ENCODE data around the gene UST. TPM values are rescaled to one million over a fixed set of nuclear protein-coding genes. Genes with fewer than 3 reads are reported as not detected.
"Not testable (repeated sequence)": the region's sequence is repeated elsewhere in the genome, so short reads cannot be mapped to it uniquely, and the experiment has no call there.

The UST gene
- total RNA-seq, 1 donor from 2014 or later, result 5.2 TPM

- no peak for DNase-seq (ENCODE audit: low read depth)
- no peak for TF ChIP-seq CTCF (IDR thresholded peaks at IDR 0.05; ENCODE audit: insufficient read depth, low read length, poor library complexity, severe bottlenecking)
- Histone ChIP-seq H3K4me3 (ENCODE audit: low read depth, low read length) (no peak overlapping the region), H3K27me3 (ENCODE audit: control insufficient read depth, insufficient read depth, low read length) (no peaks in the 10 kb centered on the region), H3K36me3 (ENCODE audit: control insufficient read depth, insufficient read depth, low read length) (no peaks in the 10 kb centered on the region)
Measured at GRCh38 chr6:148776321-148777308, 29.8 kb downstream of the UST start.

DNA sequence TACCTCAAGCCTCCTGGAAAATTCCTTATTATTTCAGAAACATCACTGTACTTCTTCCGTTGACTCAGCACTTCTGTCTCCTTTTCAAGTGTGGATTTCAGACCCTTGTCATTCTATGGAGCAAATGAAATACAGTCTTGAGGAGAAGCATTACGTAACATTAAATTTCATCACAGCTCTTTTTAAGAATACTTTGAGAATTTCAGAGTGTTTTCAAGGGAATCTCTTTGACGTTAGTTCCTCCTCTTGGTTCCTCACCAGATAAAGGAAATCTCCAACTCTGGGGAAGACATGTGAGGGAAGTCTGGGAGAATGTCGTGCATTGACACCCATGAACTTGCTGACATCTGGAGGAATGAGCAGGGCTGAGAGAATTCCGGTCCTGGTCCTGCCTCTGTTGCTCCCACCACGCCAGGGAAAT lies 32.3 kb downstream of the UST start:
- Histone ChIP-seq H3K4me3 (ENCODE audit: low read depth, low read length) (no peak overlapping the region), H3K36me3 (ENCODE audit: control insufficient read depth, insufficient read depth, low read length) (no peaks in the 10 kb centered on the region), H3K27me3 (ENCODE audit: control insufficient read depth, insufficient read depth, low read length) (no peaks in the 10 kb centered on the region)
- TF ChIP-seq CTCF (IDR thresholded peaks at IDR 0.05; ENCODE audit: insufficient read depth, low read length, poor library complexity, severe bottlenecking), result no peak
- DNase-seq (ENCODE audit: low read depth), result no peak

DNA sequence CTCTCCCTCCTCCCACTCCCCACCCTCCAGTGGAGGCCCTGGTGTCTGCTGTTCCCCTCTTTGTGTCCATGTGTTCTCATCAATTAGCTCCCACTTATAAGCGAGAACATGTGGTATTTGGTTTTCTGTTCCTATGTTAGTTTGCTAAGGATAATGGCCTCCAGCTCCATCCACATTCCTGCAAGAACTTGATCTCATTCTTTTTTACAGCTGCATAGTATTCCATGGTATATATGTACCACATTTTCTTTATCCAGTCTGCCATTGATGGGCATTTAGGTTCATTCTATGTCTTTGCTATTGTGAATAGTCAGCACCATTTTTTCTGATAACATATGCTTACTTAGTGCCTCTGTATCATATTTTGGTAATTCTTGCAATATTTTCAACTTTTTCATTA lies 33.6 kb downstream of the UST start:
- DNase-seq (ENCODE audit: low read depth); H3K4me3 ChIP-seq (ENCODE audit: low read depth, low read length); H3K36me3 ChIP-seq (ENCODE audit: control insufficient read depth, insufficient read depth, low read length); H3K27me3 ChIP-seq (ENCODE audit: control insufficient read depth, insufficient read depth, low read length): not testable (repeated sequence)

GRCh38 chr6:148780918-148781436 lies 34.1 kb downstream of the UST start:
- Histone ChIP-seq H3K27me3 (ENCODE audit: control insufficient read depth, insufficient read depth, low read length) (no peaks in the 10 kb centered on the region), H3K36me3 (ENCODE audit: control insufficient read depth, insufficient read depth, low read length) (no peaks in the 10 kb centered on the region), H3K4me3 (ENCODE audit: low read depth, low read length) (no peak overlapping the region)
- DNase-seq (ENCODE audit: low read depth), result no peak
- TF ChIP-seq CTCF (IDR thresholded peaks at IDR 0.05; ENCODE audit: insufficient read depth, low read length, poor library complexity, severe bottlenecking), result no peak

- no peaks in the 10 kb centered on the region for H3K36me3 ChIP-seq (ENCODE audit: control insufficient read depth, insufficient read depth, low read length)
- H3K27me3 ChIP-seq (ENCODE audit: control insufficient read depth, insufficient read depth, low read length), result no peaks in the 10 kb centered on the region
- TF ChIP-seq CTCF (IDR thresholded peaks at IDR 0.05; ENCODE audit: insufficient read depth, low read length, poor library complexity, severe bottlenecking), result no peak
- H3K4me3 ChIP-seq (ENCODE audit: low read depth, low read length), result no peak overlapping the region
- DNase-seq (ENCODE audit: low read depth), result no peak
Measured at GRCh38 chr6:148789948-148790347, 43.1 kb downstream of the UST start.

- Histone ChIP-seq H3K36me3 (ENCODE audit: control insufficient read depth, insufficient read depth, low read length) (no peaks in the 10 kb centered on the region), H3K4me3 (ENCODE audit: low read depth, low read length) (no peak overlapping the region), H3K27me3 (ENCODE audit: control insufficient read depth, insufficient read depth, low read length) (no peaks in the 10 kb centered on the region)
- no peak for DNase-seq (ENCODE audit: low read depth)
- no peak for TF ChIP-seq CTCF (IDR thresholded peaks at IDR 0.05; ENCODE audit: insufficient read depth, low read length, poor library complexity, severe bottlenecking)
Measured at GRCh38 chr6:148790404-148790803, 43.6 kb downstream of the UST start.
